Measurements from ENCODE around the gene PGBD2. TPM values are rescaled to one million over a fixed set of nuclear protein-coding genes. Genes with fewer than 3 reads are reported as not detected.
A peak's percentile ranks its signal among the peaks of the same experiment; 100 is the strongest.

Gene PGBD2
- total and polyA plus RNA-seq, 9 of the 15 experiments (the other 6 are each of a cell fraction or from before 2014, with no cell fraction given), result 11.9 to 21.8 (median 14.7) TPM

DNA sequence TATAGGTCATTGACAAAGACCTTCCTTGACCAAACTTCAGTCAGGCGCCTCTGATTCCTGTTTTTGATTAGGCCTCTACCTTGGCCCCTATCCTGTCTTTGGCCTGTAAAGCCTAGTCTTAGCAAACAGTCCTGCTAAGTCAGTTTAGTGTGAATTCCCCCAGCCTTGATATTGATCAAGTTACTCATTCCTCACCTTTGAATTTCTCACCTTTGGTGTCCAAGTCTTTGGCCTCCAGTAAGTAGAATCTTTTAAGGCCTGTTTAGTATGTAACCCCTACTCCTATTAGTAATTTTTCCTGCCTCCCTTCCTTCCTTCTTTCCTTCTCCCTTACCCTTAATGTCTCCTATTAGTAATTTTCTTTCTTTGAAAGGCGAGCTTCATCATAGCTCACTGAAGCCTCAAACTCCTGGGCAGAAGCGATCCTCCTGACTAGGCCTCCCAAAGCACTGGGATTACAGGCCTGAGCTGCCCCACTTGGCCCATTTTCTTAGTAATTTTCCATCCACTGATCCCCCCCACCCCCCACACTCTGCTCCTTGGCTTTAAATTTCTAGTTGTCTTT, 34.1 kb upstream of the PGBD2 start (continued):
- TF ChIP-seq RBM17 (IDR thresholded peaks at IDR 0.05; ENCODE audit: borderline replicate concordance, low read depth, low read length) (no peak), ZNF764 (CRISPR knock-in tag; IDR thresholded peaks at IDR 0.05; ENCODE audit: low read depth) (no peak), GTF2A2 (tag; IDR thresholded peaks at IDR 0.05) (0 out of 2 replicates have a peak, but pooled peaks have one; percentile 32), FOXM1 (IDR thresholded peaks at IDR 0.05; ENCODE audit: low read depth) (no peak), FOXM1 (CRISPR knock-in tag; IDR thresholded peaks at IDR 0.05; ENCODE audit: low read depth) (no peak), MEIS2 (IDR thresholded peaks at IDR 0.05; ENCODE audit: partially characterized antibody) (no peak), CBX2 (IDR thresholded peaks at IDR 0.05; ENCODE audit: insufficient read depth, low read length, poor library complexity, severe bottlenecking) (no peak), ZNF3 (CRISPR knock-in tag; IDR thresholded peaks at IDR 0.05) (no peak), ZNF644 (tag; IDR thresholded peaks at IDR 0.05; ENCODE audit: low read depth) (peak; percentile 57), NR2C1 (IDR thresholded peaks at IDR 0.05) (peak; percentile 36; the same call in 1 of the 2 replicates), NR2C1 (tag; IDR thresholded peaks at IDR 0.05) (no peak)
- TF ChIP-seq, protein P1, sequence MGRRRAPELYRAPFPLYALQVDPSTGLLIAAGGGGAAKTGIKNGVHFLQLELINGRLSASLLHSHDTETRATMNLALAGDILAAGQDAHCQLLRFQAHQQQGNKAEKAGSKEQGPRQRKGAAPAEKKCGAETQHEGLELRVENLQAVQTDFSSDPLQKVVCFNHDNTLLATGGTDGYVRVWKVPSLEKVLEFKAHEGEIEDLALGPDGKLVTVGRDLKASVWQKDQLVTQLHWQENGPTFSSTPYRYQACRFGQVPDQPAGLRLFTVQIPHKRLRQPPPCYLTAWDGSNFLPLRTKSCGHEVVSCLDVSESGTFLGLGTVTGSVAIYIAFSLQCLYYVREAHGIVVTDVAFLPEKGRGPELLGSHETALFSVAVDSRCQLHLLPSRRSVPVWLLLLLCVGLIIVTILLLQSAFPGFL (CRISPR knock-in tag; IDR thresholded peaks at IDR 0.05), result no peak
